GM21390 (cell line): Measurements from ENCODE around the gene KPNA3.
"Not testable (repeated sequence)": the region's sequence is repeated elsewhere in the genome, so short reads cannot be mapped to it uniquely, and the experiment has no call there.

ENCODE experiments used
- ATAC-seq: cut with Tn5 transposase; IDR thresholded peaks from one replicate; pipeline ENCODE4 v1.9.1; 2021; ENCODE audit not compliant: unreplicated experiment

KPNA3 gene

DNA sequence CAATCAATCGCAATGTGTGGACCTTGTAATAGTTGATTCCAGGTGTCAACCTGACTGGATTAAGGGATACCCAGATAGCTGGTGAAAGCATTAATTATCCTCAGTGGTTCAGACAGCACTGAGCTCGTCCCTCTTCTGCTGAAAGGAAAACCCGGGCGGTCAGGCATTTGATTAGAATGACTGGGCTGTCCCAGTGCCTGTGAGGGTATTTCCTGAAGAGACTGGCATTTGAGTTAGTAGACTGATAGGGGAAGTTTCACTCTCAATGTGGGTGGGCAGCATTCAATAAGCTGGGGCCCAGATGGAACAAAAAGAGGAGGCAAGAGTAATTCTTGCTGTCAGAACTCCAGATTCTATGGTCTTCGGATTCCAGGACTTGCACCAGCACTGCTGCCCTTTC, 31.9 kb downstream of the KPNA3 start:
- no peak for ATAC-seq

DNA sequence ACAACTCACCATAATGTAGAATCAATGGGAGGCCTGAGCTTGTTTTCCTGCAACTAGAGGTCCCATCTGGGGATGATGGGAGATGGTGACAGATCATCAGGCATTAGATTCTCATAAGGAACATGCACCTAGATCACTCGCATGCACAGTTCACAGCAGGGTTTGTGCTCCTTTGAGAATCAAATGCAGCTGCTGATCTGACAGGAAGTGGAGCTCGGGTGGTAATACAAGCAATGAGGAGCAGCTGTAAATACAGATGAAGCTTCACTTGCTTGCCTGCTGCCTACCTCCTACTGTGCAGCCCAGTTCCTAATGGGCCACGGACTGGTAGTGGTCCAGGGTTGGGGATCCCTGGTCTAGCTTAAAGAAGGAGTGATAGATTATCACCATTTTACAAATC, 33.0 kb downstream of the KPNA3 start:
- no peak for ATAC-seq

DNA sequence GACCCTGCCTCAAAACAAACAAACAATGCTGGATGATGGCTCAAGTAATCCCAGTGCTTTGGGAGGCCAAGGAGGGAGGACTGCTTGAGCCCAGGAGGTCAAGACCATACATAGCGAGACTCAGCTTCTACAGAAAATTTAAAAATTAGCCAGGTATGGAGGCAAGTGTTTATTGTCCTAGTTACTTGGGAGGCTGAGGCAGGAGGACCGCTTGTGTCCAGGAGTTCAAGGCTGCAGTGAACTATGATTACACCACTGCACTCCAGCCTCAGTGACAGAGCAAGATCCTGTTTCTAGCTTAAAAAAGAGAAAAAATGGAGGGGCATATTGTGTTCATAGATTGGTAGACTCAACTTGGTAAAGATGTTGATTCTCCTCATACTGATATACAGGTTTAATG, 36.2 kb downstream of the KPNA3 start:
- no peak for ATAC-seq

DNA sequence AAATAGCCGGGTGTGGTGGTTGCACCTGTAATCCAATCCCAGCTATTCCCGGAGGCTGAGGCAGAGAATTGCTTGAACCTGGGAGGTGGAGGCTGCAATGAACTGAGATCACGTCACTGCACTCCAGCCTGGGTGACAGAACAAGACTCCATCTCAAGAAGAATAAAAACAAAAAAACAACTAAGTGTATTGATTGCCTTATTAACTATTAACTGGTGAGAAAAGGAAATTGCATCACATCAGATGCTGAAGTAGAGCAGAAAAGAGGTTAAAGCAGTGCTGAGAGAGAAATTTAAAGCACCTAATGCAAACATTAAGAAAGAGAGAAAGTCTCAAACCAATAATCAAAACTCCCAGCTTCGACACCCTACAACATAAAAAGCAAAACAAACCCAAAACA, 38.3 kb downstream of the KPNA3 start:
- ATAC-seq = no peak

DNA sequence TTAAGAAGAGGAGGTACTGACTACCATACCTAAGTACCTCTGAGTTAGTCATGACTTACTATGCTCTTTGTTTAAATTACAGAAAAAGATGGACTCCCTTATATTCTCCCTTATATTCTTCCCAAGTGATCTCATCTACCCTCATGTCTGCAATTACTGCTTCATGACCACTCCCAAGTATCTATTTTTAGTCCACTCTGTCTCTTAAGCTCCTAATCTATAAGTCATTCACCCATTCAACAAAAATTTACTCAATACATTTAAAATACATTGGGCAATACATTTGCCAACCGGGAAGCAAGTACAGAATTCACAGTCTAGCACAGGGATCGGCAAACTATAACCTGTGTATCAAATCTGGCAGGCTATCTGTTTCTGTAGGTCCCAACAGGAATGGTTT, 42.6 kb downstream of the KPNA3 start:
- no peak for ATAC-seq

DNA sequence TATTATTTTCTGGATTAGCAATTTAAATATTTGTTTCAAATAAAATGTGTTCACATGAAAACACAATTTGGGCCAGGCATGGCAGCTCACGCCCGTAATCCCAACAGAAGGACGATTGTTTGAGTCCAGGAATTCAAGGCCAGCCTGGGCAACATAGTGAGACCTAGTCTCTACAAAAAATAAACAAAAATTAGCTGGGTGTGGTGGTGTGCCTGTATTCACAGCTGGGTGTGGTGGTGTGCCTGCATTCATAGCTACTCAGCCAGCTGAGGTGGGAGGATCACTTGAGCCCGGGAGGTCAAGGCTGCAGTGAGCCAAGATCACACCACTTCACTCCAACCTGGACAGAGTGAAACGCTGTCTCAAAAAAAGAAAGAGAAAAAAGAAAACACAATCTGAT, 46.4 kb downstream of the KPNA3 start:
- ATAC-seq = no peak

DNA sequence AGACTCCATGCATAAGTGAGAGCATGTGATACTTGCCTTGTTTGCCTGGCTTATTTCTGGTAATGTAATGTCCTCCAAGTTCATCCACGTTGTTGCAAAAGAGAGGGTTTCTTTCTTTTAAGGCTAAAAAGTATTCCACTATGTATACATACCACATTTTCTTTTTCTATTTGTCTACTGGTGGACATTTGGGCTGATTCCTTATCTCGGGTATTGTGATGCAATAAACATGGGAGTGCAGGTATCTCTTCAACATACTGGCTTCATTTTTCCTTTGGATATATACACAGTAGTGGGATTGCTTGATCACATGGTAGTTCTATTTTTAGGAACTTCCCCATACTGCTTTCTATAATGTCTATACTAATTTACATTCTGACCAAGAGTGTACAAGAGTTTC, 51.6 kb downstream of the KPNA3 start:
- ATAC-seq = no peak

DNA sequence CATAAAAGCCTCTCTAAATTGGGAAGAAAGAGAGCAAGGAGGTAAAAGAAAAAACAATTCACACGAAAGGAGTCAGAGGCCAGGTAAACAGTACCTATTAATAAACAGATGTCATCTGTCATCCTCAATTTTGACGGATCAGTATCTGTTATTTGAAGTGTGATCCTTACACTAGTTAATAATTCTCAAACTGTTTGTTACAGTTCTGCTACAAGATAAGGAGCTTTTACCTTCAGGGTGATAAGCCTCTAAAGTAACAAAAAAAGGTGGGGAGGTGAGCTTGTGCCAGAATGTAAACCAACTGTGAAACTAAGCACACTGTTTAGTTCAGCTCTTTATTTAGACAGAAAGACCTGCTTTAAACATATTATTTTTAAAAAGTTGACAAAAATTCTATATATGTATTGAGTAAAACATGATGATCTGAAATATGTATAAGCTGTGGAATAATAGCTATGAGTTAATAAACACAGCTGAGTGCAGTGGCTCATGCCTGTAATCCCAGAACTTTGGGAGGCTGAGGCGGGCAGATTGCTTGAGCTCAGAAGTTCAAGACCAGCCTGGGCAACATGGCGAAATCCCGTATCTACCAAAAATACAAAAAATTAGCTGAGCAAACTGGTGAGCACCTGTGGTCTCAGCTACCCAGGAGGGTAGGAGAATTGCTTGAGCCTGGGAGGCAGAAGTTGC, 52.8 kb downstream of the KPNA3 start:
- no peak for ATAC-seq

DNA sequence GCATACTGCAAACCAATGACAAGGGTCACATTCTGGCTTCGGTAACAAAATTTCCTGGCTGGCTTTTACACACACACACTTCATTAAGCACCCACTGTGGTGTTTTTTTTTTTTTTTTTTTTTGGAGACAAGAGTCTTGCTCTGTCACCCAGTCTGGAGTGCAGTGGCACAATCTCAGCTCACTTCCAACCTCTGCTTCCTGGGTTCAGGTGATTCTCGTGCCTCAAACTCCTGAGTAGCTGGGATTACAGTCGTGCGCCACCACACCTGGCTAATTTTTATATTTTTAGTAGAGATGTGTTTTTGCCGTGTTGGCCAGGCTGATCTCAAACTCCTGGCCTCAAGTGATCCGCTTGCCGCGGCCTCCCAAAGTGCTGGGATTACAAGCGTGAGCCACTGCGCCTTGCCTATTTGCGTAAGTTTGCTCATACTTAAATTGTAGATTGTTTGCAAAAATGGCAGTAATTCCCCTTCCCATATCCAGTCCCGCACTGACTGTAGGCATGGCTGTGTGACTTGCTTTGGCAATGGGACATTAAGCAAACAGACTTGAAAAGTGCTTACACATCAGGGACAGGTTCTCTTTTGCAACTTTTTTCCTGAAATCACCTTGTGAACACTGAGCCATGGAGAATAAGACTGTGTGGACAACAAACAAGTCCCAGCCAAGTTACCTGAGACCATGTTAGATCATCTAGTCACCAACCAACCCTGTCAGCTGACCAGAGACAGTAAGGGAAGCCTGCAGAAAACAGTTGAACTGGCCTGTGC, 59.1 kb downstream of the KPNA3 start:
- ATAC-seq = no peak

DNA sequence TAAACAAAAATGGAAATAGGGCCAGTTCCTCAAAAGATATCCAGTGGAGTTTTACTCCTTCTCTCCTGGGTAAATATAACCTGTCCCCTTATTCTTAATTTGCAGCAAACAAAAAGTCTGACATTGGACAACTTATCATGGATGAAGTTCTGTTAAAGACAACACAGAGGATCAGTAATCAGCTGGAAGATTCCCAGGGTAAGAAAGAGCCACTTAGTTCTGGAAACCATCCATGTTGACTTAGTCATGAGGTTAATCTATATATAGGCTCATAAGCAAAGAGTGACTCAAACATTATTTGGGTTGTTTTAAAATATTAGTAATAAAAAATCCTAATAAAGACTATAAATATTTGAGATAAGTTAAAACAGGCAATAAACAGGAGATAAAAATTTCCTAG, 60.7 kb downstream of the KPNA3 start:
- no peak for ATAC-seq

DNA sequence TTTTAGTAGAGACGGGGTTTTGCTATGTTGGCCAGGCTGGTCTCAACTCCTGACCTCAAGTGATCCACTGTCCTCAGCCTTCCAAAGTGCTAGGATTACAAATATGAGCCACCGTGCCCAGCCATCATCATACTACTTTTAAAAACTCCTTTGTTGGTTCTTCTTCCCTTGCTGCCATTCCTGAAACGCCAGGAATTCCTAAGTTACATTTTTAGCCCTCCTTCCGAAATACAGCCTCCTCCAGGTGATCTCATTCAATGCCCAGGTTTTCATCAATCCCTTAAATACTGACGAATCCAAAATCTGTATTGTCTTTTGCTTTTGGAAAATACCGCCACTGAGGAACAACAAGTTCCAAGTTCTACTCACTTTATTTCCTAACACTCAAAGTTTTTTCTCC, 75.9 kb downstream of the KPNA3 start:
- no peak for ATAC-seq

DNA sequence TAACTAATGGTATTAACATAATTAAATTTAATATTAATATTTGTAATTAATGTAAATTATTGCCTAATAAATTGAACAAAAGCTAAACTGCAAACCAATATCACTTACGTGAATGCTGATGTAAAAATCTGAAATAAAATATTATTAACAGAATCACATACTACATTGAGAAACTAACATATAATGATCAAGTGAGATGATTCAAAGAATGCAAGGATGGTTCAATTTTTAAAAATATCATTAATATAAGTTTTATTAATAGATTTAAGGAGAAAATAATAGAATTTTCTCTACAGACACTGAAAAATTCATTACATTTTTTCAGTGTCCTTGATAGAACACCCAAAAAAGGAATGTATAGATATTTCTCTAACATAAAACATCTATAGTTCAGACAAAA, 77.7 kb downstream of the KPNA3 start:
- ATAC-seq = no peak

DNA sequence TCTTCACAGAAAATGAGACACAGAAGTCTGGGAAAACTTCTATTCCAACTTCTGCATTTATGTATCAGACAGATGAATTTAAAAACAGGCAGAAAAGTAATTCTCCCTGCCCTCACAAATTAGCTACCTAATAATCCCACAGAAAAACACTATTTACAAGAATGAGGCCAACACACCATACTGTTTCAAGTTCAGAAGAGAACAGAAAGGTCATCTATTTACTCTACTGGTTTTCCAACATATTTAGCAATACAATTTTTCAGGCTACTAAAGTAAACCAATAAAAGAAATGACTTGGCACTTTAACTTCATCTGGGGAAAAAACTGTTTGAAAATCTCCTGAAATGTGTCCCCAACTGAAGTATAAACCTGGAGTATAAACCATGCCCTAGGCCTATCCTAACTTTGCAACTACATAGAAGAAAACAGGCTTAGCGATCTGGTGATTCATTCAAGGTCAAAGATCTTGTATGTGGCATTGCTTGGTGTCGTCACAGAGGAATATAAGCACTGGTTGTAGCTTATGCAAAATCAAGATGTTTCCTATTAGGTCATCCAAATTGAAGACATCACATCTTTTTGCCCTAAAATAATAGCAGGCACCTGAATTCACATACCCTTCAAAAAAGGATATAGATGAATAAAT, 81.1 kb downstream of the KPNA3 start:
- ATAC-seq = no peak

DNA sequence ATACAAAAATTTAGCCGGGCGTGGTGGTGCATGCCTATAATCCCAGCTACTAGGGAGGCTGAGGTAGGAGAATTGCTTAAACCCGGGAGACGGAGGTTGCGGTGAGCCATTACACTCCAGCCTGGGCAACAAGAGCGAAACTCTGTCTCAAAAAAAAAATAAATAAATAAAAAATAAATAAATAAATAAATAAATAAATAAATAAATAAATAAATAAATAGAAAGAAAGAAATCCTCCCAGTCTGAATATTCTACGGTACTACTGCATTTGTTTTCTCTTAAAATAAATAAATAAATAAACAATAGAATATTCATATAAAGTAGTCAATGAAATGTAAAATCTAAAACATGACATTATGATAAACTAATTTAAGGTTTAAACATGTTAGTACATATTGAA, 88.2 kb downstream of the KPNA3 start:
- not testable (repeated sequence) for ATAC-seq

DNA sequence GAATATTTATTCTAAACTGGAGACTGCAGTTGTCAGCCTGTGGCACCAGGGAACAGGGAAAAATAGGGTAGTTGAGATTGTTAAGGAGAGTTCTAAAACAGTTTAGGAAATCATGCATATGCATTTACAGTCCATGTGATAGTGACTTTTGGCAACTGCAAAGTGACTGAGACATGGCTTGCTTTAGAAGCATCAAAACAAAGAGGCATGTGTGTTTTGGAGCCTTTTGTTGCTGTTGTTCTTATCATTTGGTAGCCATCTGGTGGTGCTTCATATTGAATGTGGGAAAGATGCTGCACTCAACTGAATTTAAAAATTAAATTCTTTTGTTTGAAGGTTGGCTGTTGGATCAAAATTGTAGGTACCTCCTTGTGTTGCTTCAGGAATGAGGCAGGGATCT, 91.0 kb downstream of the KPNA3 start:
- ATAC-seq = no peak

DNA sequence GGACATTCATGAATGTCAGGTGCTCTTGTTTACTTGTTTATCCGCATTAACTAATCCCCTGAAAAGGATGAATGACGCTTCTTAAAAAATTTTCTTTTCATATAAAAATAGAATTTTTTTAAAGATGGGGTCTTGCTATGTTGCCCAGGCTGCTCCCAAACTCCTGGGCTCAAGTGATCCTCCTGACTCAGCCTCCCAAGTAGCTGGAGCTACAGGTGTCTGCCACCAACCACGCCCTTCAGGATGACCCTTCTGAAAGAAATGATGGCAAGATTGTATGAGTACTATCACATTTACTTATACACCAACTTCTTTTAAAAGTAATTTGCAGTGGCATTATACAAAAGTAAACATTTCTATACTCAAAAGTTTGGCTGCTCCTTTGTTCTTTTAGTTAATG, 95.0 kb downstream of the KPNA3 start:
- ATAC-seq = no peak

DNA sequence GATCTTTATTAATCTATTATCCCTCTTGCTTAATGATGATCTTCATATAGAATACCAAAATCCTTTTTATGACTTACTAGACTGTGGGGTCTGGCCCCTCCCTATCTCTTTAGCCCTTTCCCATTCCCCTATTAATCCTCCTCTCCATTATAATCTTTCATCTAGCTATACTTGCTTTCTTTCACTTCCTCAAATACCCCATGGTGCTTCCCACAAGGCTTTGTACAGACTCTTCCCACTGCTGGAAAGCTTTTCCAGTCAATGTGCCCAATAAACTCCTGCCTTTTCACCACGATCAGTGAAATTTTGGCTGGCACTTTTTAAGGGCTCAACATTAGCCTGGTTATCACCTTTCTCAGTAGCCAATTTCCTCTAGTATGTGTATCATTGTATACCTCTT, 98.0 kb downstream of the KPNA3 start:
- no peak for ATAC-seq

DNA sequence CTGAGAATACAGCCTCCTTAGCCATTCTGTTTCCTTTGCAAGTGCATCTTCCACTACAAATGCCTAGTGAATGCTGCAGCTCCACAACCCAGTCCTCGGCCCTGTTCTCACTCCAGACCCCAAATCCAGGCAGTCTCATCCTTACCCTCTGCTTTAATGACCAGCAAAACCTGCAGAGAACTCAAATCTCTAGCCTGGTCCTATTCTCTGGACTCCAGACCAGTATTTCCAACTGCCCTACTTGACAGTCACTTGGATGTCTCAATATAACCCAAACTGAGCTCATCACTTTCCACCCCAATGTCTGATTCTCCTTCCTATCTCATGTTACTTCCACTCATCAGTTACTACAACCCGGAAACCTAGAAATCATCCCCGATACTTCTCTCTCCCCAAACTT, 98.6 kb downstream of the KPNA3 start:
- ATAC-seq = no peak

DNA sequence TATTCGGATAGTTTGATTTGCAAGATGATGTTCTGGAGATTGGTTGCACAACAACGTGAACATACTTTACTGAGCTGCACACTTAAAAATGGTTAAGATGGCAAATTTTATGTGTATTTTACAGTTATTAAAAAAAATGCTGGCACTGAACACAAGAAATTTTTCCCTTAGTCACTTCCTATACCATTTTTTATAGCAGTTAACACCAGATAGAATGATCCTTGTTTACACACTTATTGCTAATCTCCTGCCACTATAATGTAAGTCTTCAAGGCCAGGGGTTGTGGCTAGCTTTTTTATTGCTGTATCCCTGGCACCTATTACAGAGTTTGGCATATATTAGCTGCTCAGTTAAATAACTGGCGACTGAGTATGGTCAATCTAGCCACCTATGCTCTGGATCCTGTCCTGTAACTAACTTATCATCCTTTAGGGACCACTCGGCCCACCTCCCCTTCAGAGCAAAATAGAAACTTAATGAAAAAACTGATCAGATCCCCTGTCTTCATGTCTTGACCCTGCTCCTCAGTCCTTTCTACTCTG, 99.2 kb downstream of the KPNA3 start:
- no peak for ATAC-seq

DNA sequence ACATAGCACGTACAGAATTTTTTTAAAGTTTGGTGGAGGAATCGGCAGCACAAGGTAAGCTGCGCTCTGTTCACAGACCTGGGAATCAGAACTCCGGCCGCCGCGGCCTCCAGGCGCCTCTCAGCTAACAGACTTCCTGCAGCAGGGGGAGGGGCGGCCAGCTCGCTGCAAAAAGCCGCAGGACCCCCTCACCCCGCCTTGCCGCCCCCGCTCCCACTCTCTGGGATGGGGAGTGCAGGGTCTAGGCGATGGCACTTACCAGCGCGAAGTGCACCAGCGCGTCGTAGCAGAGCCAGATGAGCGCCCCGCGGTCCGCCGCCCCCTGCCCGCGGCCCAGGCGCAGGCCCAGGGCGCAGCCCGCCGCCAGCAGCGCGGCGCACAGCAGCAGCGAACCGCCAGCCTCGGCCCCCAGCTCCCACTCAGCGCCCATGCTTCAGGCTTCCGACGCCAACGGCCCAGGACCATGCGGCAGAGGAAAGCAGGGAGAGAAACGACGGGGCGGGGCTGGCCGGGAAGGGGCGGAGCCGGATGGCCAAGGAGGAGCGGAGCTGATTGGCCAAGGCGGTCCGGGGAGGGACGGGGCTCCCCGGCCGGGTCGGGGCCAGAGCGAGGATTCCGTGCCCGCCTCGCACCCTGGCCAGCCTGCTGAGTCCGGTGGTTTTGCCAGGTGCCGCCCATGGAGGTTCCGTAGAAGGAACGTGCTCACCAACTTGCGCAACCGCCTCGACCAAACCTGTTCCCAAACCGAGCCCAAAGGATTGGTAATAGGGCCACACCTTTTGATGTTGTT, 101.3 kb downstream of the KPNA3 start, which contains the start of gene EBPL:
EBPL (minus strand) TSS at position 492 of the 790 bp plus-strand sequence; CDS start at position 430, 62 bp downstream.
- ATAC-seq = peak; percentile 98
